H1 (cell line): ENCODE measurements around the gene FBXO41. TPM values are rescaled to one million over a fixed set of nuclear protein-coding genes. Genes with fewer than 3 reads are reported as not detected.

Experiments used
- GABPA ChIP-seq: IDR thresholded peaks from 2 replicates; pipeline ENCODE4 v1.6.1; 2011; ENCODE audit warnings: mild to moderate bottlenecking, low read length, moderate library complexity, borderline replicate concordance; ENCODE audit not compliant: insufficient read depth
- SP2 ChIP-seq: IDR thresholded peaks from 2 replicates; pipeline ENCODE4 v1.6.1; 2012; ENCODE audit warnings: mild to moderate bottlenecking, low read length, inconsistent platforms
- SUZ12 ChIP-seq: fragments of 200-600 bp; sonication (generic); IDR thresholded peaks from 2 replicates; pipeline ENCODE4 v1.6.1; 2012; ENCODE audit warnings: mild to moderate bottlenecking, inconsistent platforms, low read length, moderate library complexity, mixed read lengths
- TAF7 ChIP-seq: optimal IDR thresholded peaks from 2 replicates; pipeline ENCODE3; 2011; ENCODE audit warnings: low read depth, mild to moderate bottlenecking, inconsistent platforms, low read length, moderate library complexity, borderline replicate concordance
- polyA plus RNA-seq, 7 experiments: library from polyadenylated mRNA; depleted of rRNA in 3 of 7; stranded (reverse) in 5 of 7; unstranded in 2 of 7; fragments of >200 nt in 5 of 7; fragments of 200-250 nt in 2 of 7; gene quantifications; 1 replicate in 5 of 7; 2 replicates in 1 of 7; 4 replicates in 1 of 7; pipeline versions ENCODE4 v1.2.1 to v1.2.3, GENCODE V29; 2011 to 2013; ENCODE audit warnings: missing spikeins in 2 of 7, mixed read lengths in 2 of 7
- total RNA-seq: library from RNA; stranded (reverse); fragmentation: NEBNext Ultra II Directional; extraction: Animal tissue kit (Norgen Biotek cat#: 25700); gene quantifications from 2 replicates; pipeline ENCODE4 v1.2.1, GENCODE V29; 2021

FBXO41 gene
- total and polyA plus RNA-seq, 2 of the 8 experiments (the other 6 are each of a cell fraction or from before 2014, with no cell fraction given), result 11.2 to 14.3 TPM

DNA sequence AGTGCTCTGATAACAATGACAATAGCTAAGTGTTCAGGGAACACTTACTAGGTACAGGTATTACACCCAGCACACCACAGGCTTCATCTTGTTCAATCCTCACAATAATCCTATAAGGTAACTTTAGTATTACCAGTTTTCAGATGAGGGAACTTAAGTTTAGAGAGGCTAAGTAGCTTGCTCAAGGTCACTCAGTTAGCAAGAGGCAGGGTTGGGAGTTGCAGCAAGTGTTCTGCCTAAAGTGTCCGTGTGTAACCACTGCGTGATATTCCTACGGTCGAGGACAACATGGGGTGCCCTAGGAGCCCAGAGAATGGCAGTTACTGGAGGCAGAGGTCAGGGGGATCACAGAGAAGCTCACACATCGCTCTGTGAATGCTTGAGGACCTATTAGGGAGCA, 39.3 kb upstream of the FBXO41 start (continued):
- TF ChIP-seq SUZ12 (no peak), TAF7 (no peak), GABPA (no peak), SP2 (no peak)
